ENCODE results near the gene ANTXRL. TPM values are rescaled to one million over a fixed set of nuclear protein-coding genes. Genes with fewer than 3 reads are reported as not detected.
"Not testable (repeated sequence)": the region's sequence is repeated elsewhere in the genome, so short reads cannot be mapped to it uniquely, and the experiment has no call there.

ANTXRL gene
- total RNA-seq, 1 experiment from 2014 or later = not detected

GRCh38 chr10:46300370-46300711, 13.5 kb downstream of the ANTXRL start:
- H3K36me3 ChIP-seq; DNase-seq (ENCODE audit: low read depth in 1 of 2, low spot score in 2 of 2); H3K27ac ChIP-seq; H3K4me3 ChIP-seq; H3K27me3 ChIP-seq (replicated peaks); H3K9me3 ChIP-seq (replicated peaks); H3K4me1 ChIP-seq (replicated peaks): not testable (repeated sequence)

GRCh38 chr10:46301056-46301645, 14.4 kb downstream of the ANTXRL start:
- Histone ChIP-seq H3K27ac (no peak overlapping the region), H3K36me3 (no peaks in the 10 kb centered on the region), H3K4me3 (no peak overlapping the region), H3K4me1 (replicated peaks) (peaks cover 4% of the 10 kb centered on the region), H3K9me3 (replicated peaks) (no peaks in the 10 kb centered on the region), H3K27me3 (replicated peaks) (no peaks in the 10 kb centered on the region)
- DNase-seq (ENCODE audit: low read depth in 1 of 2, low spot score in 2 of 2) = peak in 1 of 2 experiments; percentile 33

- no peaks in the 10 kb centered on the region for H3K27me3 ChIP-seq (replicated peaks)
Measured at GRCh38 chr10:46301721-46302479, 15.1 kb downstream of the ANTXRL start.

DNA sequence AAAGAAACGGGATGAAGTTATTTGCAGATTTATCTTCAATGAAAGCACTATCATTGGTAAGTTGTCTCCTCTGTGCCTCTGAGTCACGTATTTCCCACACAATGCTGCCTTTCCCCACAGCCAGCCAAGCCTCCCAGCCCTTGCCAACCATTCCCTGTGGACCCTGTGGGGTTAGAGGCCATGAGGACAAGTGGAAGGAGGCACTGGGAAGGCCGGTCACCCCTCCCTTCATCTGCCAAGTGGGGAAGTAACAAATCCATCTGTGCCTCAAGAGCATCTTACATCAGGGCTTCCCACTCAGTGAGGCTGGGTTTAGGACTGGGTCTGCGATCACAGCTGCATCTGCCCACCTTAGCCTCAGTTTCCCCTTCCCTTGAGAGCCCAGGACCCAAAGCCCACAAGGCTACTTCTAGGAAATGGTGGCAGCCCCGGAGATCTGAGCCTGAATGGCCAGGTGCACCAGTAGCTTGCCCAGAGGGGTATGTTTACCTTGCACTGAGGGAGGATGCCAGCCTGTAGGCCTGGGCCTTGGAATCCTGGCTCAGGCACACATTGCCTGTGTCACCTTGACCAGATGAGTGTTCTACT, 16.1 kb downstream of the ANTXRL start:
- not testable (repeated sequence) for H3K4me3 ChIP-seq; H3K9me3 ChIP-seq (replicated peaks); H3K27me3 ChIP-seq (replicated peaks); H3K4me1 ChIP-seq (replicated peaks); DNase-seq (ENCODE audit: low read depth in 1 of 2, low spot score in 2 of 2); H3K27ac ChIP-seq; H3K36me3 ChIP-seq

More at GRCh38 chr10:46301721-46302479, 15.1 kb downstream of the ANTXRL start:
- Histone ChIP-seq H3K9me3 (replicated peaks) (no peaks in the 10 kb centered on the region), H3K27ac (no peak overlapping the region), H3K4me3 (no peak overlapping the region), H3K4me1 (replicated peaks) (peaks cover 4% of the 10 kb centered on the region), H3K36me3 (no peaks in the 10 kb centered on the region)
- peak in 1 of 2 experiments; percentile 28 for DNase-seq (ENCODE audit: low read depth in 1 of 2, low spot score in 2 of 2)

DNA sequence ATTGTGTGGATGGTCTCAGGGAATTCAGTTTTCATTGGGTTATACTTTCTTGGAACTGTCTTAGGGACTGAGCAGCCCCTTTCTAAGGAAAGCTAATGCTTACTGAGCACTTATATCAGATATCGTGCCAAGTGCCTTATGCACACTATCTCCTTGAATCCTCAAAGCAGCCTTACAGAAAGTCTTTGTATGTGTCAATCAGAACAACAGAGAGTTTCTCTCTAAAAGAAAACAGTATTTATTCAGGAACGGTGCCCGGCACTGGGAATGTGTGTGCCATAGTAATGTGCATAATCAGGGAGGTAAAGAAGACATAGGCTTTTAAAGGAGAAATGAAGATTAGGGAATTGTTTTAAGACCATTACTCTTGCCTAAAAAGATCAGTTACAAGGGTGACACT, 17.3 kb downstream of the ANTXRL start:
- Histone ChIP-seq H3K4me1 (replicated peaks) (peaks cover 4% of the 10 kb centered on the region), H3K9me3 (replicated peaks) (no peaks in the 10 kb centered on the region), H3K36me3 (no peaks in the 10 kb centered on the region), H3K27me3 (replicated peaks) (no peaks in the 10 kb centered on the region), H3K4me3 (no peak overlapping the region), H3K27ac (no peak overlapping the region)
- DNase-seq (ENCODE audit: low read depth in 1 of 2, low spot score in 2 of 2) = no peak

DNA sequence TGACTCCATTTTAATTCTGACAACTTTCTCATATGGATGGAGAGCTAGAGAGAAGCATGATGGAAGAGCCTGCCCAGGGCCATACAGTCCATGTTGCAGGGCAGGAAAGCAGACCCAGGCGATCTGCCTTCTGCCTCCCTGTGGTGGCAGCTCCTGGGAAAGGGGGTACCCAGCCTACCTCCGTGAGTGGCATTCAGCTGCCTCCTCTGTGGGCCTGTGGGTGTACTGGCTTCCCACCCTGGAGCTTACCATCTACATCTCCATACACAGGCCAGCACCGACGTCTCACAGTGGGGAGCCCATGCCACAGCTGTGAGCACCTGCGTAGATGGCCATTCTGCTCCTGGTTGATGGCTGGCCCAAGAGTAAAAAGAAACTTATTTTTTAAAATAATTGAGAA, 17.9 kb downstream of the ANTXRL start:
- H3K27ac ChIP-seq; H3K9me3 ChIP-seq (replicated peaks); H3K4me3 ChIP-seq; H3K27me3 ChIP-seq (replicated peaks); H3K36me3 ChIP-seq; H3K4me1 ChIP-seq (replicated peaks); DNase-seq (ENCODE audit: low read depth in 1 of 2, low spot score in 2 of 2): not testable (repeated sequence)

GRCh38 chr10:46305079-46305818, 18.5 kb downstream of the ANTXRL start:
- Histone ChIP-seq H3K4me3 (no peak overlapping the region), H3K27me3 (replicated peaks) (no peaks in the 10 kb centered on the region), H3K4me1 (replicated peaks) (peaks cover 4% of the 10 kb centered on the region), H3K27ac (no peak overlapping the region), H3K36me3 (no peaks in the 10 kb centered on the region), H3K9me3 (replicated peaks) (no peaks in the 10 kb centered on the region)
- DNase-seq (ENCODE audit: low read depth in 1 of 2, low spot score in 2 of 2) = no peak

DNA sequence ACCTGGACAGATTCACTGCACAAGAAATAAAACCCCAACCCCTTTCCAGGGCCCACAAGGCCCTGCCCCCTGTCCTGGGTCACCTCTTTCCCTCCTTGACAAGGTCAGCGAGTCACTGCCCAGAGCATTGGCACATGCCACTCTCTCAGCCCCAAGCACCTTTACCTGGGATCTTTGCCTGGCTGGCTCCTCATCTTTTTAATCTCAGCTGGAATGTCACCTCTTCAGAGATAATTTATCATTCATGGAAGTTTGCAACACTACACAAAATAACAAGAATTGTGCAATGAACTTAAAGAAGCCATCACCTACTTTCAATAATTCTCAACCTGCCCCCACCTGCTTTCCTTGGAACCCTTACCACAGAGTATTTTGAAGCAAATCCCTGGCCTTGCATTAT, 19.2 kb downstream of the ANTXRL start:
- Histone ChIP-seq H3K27me3 (replicated peaks) (no peaks in the 10 kb centered on the region), H3K4me3 (no peak overlapping the region), H3K9me3 (replicated peaks) (no peaks in the 10 kb centered on the region), H3K4me1 (replicated peaks) (peaks cover 4% of the 10 kb centered on the region), H3K36me3 (no peaks in the 10 kb centered on the region), H3K27ac (no peak overlapping the region)
- DNase-seq (ENCODE audit: low read depth in 1 of 2, low spot score in 2 of 2) = no peak

GRCh38 chr10:46306516-46307184, 19.9 kb downstream of the ANTXRL start:
- Histone ChIP-seq H3K27ac (no peak overlapping the region), H3K4me1 (replicated peaks) (peaks cover 4% of the 10 kb centered on the region), H3K27me3 (replicated peaks) (no peaks in the 10 kb centered on the region), H3K36me3 (no peaks in the 10 kb centered on the region), H3K9me3 (replicated peaks) (no peaks in the 10 kb centered on the region), H3K4me3 (no peak overlapping the region)
- no peak for DNase-seq (ENCODE audit: low read depth in 1 of 2, low spot score in 2 of 2)

GRCh38 chr10:46307281-46308112, 20.7 kb downstream of the ANTXRL start:
- Histone ChIP-seq H3K4me3 (no peak overlapping the region), H3K27ac (no peak overlapping the region), H3K9me3 (replicated peaks) (no peaks in the 10 kb centered on the region), H3K36me3 (no peaks in the 10 kb centered on the region), H3K4me1 (replicated peaks) (peaks cover 4% of the 10 kb centered on the region), H3K27me3 (replicated peaks) (no peaks in the 10 kb centered on the region)
- DNase-seq (ENCODE audit: low read depth in 1 of 2, low spot score in 2 of 2) = no peak

GRCh38 chr10:46308113-46308415, 21.3 kb downstream of the ANTXRL start:
- Histone ChIP-seq H3K9me3 (replicated peaks) (no peaks in the 10 kb centered on the region), H3K27ac (no peak overlapping the region), H3K4me3 (no peak overlapping the region), H3K27me3 (replicated peaks) (no peaks in the 10 kb centered on the region), H3K36me3 (no peaks in the 10 kb centered on the region), H3K4me1 (replicated peaks) (peaks cover 7% of the 10 kb centered on the region)
- no peak for DNase-seq (ENCODE audit: low read depth in 1 of 2, low spot score in 2 of 2)

- no peak overlapping the region for H3K27ac ChIP-seq
- DNase-seq (ENCODE audit: low read depth in 1 of 2, low spot score in 2 of 2) = no peak
- H3K4me3 ChIP-seq = no peak overlapping the region
- H3K9me3 ChIP-seq (replicated peaks) = no peaks in the 10 kb centered on the region
- H3K4me1 ChIP-seq (replicated peaks) = peaks cover 12% of the 10 kb centered on the region
- H3K36me3 ChIP-seq = no peaks in the 10 kb centered on the region
- no peaks in the 10 kb centered on the region for H3K27me3 ChIP-seq (replicated peaks)
Measured at GRCh38 chr10:46308666-46309450, 22.1 kb downstream of the ANTXRL start.
